HepG2 (cell line): ENCODE results near the gene MSMP. TPM values are rescaled to one million over a fixed set of nuclear protein-coding genes. Genes with fewer than 3 reads are reported as not detected.

ENCODE experiments used
- CEBPG ChIP-seq: IDR thresholded peaks from 2 replicates; pipeline ENCODE4 v1.6.1; 2016
- HDAC2 ChIP-seq: sonication (generic); formaldehyde crosslinking; IDR thresholded peaks from 2 replicates; pipeline ENCODE4 v1.4.0; 2020; ENCODE audit warnings: missing genetic modification reagents
- HOXA3 ChIP-seq: sonication (generic); formaldehyde crosslinking; IDR thresholded peaks from 2 replicates; pipeline ENCODE4 v1.5.0; 2020; ENCODE audit warnings: missing genetic modification reagents
- JARID2 ChIP-seq: sonication (generic); formaldehyde crosslinking; IDR thresholded peaks from 2 replicates; pipeline ENCODE4 v1.8.1; 2023; ENCODE audit warnings: missing genetic modification reagents, inconsistent platforms; ENCODE audit not compliant: insufficient replicate concordance
- RNF2 ChIP-seq: fragments of 450-650 bp; conservative IDR thresholded peaks from 2 replicates; pipeline ENCODE4 v1.6.1; 2016; ENCODE audit warnings: low read depth
- SOX6 ChIP-seq, 2 experiments: fragments of 450-650 bp in 1 of 2; sonication (generic) in 1 of 2; formaldehyde crosslinking in 1 of 2; IDR thresholded peaks; 2 replicates each; pipeline versions ENCODE4 v1.4.0 to v1.6.1; 2017 to 2020; ENCODE audit warnings: antibody characterized with exemption in 1 of 2, mild to moderate bottlenecking in 1 of 2, missing genetic modification reagents in 1 of 2
- ZBTB7B ChIP-seq: sonication (generic); formaldehyde crosslinking; IDR thresholded peaks from 2 replicates; pipeline ENCODE4 v1.4.0; 2020; ENCODE audit warnings: missing genetic modification reagents
- ZNF205 ChIP-seq: IDR thresholded peaks from 2 replicates; pipeline ENCODE4 v1.6.1; 2018; ENCODE audit warnings: missing biosample characterization, missing genetic modification reagents
- ZNF33B ChIP-seq: sonication (generic); formaldehyde crosslinking; IDR thresholded peaks from 2 replicates; pipeline ENCODE4 v1.5.1; 2020; ENCODE audit warnings: mild to moderate bottlenecking, missing genetic modification reagents
- ZNF776 ChIP-seq: sonication (generic); formaldehyde crosslinking; IDR thresholded peaks from 2 replicates; pipeline ENCODE4 v1.4.0; 2020; ENCODE audit warnings: mild to moderate bottlenecking, missing genetic modification reagents
- ZNF781 ChIP-seq: sonication (generic); formaldehyde crosslinking; IDR thresholded peaks from 2 replicates; pipeline ENCODE4 v1.5.1; 2020; ENCODE audit warnings: borderline replicate concordance, mild to moderate bottlenecking, missing genetic modification reagents; ENCODE audit errors: not compliant biosample characterization
- ZNF883 ChIP-seq: sonication (generic); formaldehyde crosslinking; IDR thresholded peaks from 2 replicates; pipeline ENCODE4 v1.5.1; 2020; ENCODE audit warnings: mild to moderate bottlenecking, missing genetic modification reagents; ENCODE audit errors: not compliant biosample characterization
- ZSCAN22 ChIP-seq: sonication (generic); formaldehyde crosslinking; IDR thresholded peaks from 2 replicates; pipeline ENCODE4 v1.4.0; 2020; ENCODE audit warnings: mild to moderate bottlenecking, missing genetic modification reagents
- polyA plus RNA-seq, 8 experiments: library from polyadenylated mRNA; depleted of rRNA in 3 of 8; stranded (reverse) in 7 of 8; unstranded in 1 of 8; fragments of >200 nt; fragmentation: Illumina TruSeq in 4 of 8; extraction: Trizol in 4 of 8; gene quantifications; 2 replicates each; pipeline versions ENCODE4 v1.2.1 to v1.2.3, GENCODE V29; 2011 to 2016; ENCODE audit warnings: low read depth in 4 of 8, missing spikeins in 1 of 8, mixed read lengths in 1 of 8; ENCODE audit not compliant: insufficient read depth in 1 of 8
- total RNA-seq, 5 experiments: library from RNA; depleted of rRNA; stranded (reverse); fragments of >200 nt; fragmentation: Illumina TruSeq; extraction: Trizol; gene quantifications; 2 replicates each; pipeline ENCODE4 v1.2.3, GENCODE V29; 2016; ENCODE audit warnings: low read depth in 1 of 5
- TF ChIP-seq, protein P1 (sequence below): IDR thresholded peaks from 2 replicates; pipeline ENCODE4 v1.6.1; 2016; ENCODE audit warnings: low read depth, control low read depth
- TF ChIP-seq, protein P2 (sequence below): sonication (generic); formaldehyde crosslinking; IDR thresholded peaks from 2 replicates; pipeline ENCODE4 v1.4.0; 2020; ENCODE audit warnings: missing genetic modification reagents, borderline replicate concordance
- TF ChIP-seq, protein P3 (sequence below): sonication (generic); formaldehyde crosslinking; IDR thresholded peaks from 2 replicates; pipeline ENCODE4 v1.5.0; 2020; ENCODE audit warnings: missing genetic modification reagents
- TF ChIP-seq, protein P4 (sequence below): sonication (generic); formaldehyde crosslinking; IDR thresholded peaks from 2 replicates; pipeline ENCODE4 v1.4.0; 2020; ENCODE audit warnings: mild to moderate bottlenecking, low read depth, missing genetic modification reagents
- TF ChIP-seq, protein P5 (sequence below): sonication (generic); formaldehyde crosslinking; IDR thresholded peaks from 2 replicates; pipeline ENCODE4 v1.5.1; 2020; ENCODE audit warnings: missing genetic modification reagents, mild to moderate bottlenecking, borderline replicate concordance
- TF ChIP-seq, protein P6 (sequence below): sonication (generic); formaldehyde crosslinking; IDR thresholded peaks from 2 replicates; pipeline ENCODE4 v1.5.1; 2020; ENCODE audit warnings: mild to moderate bottlenecking, missing genetic modification reagents, borderline replicate concordance

Gene MSMP
- total and polyA plus RNA-seq, 2 of the 13 experiments (the other 11 are each of a cell fraction or from before 2014, with no cell fraction given) = 0.24 to 0.46 TPM

DNA sequence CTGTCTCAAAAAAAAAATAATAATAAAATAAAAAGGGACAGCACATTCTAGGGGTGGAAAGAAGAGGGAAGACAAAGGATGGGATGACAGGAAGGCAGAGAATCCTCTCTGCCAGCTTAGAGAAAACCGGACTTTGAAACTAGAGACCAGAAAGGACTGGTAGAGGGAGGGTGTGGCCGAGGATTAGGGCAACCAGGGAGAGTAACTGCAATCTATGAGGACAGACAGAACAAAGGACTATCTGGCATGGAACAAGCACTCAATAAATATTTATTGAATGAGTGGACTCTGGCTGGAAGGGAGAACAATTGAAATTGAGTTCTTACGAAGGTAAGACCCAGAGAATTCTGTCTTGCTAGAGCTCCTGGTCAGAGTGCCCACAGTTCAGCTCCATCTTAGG is 7.5 kb downstream of the MSMP start (continued):
- TF ChIP-seq ZNF205 (CRISPR knock-in tag) (no peak), HDAC2 (peak; percentile 44; the same call in 1 of the 2 replicates), RNF2 (no peak), ZNF883 (no peak), HOXA3 (CRISPR knock-in tag) (no peak), ZNF781 (CRISPR knock-in tag) (no peak), ZSCAN22 (no peak), JARID2 (CRISPR knock-in tag) (no peak), ZBTB7B (no peak), CEBPG (no peak), ZNF776 (CRISPR knock-in tag) (no peak), SOX6 (IDR thresholded peaks at IDR 0.05) (no peak), SOX6 (CRISPR knock-in tag; IDR thresholded peaks at IDR 0.05) (peak; percentile 85; the same call in 1 of the 2 replicates), ZNF33B (CRISPR knock-in tag) (no peak)
- TF ChIP-seq, protein P1, sequence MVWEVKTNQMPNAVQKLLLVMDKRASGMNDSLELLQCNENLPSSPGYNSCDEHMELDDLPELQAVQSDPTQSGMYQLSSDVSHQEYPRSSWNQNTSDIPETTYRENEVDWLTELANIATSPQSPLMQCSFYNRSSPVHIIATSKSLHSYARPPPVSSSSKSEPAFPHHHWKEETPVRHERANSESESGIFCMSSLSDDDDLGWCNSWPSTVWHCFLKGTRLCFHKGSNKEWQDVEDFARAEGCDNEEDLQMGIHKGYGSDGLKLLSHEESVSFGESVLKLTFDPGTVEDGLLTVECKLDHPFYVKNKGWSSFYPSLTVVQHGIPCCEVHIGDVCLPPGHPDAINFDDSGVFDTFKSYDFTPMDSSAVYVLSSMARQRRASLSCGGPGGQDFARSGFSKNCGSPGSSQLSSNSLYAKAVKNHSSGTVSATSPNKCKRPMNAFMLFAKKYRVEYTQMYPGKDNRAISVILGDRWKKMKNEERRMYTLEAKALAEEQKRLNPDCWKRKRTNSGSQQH (CRISPR knock-in tag) = no peak
- TF ChIP-seq, protein P2, sequence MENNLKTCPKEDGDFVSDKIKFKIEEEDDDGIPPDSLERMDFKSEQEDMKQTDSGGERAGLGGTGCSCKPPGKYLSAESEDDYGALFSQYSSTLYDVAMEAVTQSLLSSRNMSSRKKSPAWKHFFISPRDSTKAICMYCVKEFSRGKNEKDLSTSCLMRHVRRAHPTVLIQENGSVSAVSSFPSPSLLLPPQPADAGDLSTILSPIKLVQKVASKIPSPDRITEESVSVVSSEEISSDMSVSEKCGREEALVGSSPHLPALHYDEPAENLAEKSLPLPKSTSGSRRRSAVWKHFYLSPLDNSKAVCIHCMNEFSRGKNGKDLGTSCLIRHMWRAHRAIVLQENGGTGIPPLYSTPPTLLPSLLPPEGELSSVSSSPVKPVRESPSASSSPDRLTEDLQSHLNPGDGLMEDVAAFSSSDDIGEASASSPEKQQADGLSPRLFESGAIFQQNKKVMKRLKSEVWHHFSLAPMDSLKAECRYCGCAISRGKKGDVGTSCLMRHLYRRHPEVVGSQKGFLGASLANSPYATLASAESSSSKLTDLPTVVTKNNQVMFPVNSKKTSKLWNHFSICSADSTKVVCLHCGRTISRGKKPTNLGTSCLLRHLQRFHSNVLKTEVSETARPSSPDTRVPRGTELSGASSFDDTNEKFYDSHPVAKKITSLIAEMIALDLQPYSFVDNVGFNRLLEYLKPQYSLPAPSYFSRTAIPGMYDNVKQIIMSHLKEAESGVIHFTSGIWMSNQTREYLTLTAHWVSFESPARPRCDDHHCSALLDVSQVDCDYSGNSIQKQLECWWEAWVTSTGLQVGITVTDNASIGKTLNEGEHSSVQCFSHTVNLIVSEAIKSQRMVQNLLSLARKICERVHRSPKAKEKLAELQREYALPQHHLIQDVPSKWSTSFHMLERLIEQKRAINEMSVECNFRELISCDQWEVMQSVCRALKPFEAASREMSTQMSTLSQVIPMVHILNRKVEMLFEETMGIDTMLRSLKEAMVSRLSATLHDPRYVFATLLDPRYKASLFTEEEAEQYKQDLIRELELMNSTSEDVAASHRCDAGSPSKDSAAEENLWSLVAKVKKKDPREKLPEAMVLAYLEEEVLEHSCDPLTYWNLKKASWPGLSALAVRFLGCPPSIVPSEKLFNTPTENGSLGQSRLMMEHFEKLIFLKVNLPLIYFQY = no peak
- TF ChIP-seq, protein P3, sequence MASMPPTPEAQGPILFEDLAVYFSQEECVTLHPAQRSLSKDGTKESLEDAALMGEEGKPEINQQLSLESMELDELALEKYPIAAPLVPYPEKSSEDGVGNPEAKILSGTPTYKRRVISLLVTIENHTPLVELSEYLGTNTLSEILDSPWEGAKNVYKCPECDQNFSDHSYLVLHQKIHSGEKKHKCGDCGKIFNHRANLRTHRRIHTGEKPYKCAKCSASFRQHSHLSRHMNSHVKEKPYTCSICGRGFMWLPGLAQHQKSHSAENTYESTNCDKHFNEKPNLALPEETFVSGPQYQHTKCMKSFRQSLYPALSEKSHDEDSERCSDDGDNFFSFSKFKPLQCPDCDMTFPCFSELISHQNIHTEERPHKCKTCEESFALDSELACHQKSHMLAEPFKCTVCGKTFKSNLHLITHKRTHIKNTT (CRISPR knock-in tag) = no peak
- TF ChIP-seq, protein P4, sequence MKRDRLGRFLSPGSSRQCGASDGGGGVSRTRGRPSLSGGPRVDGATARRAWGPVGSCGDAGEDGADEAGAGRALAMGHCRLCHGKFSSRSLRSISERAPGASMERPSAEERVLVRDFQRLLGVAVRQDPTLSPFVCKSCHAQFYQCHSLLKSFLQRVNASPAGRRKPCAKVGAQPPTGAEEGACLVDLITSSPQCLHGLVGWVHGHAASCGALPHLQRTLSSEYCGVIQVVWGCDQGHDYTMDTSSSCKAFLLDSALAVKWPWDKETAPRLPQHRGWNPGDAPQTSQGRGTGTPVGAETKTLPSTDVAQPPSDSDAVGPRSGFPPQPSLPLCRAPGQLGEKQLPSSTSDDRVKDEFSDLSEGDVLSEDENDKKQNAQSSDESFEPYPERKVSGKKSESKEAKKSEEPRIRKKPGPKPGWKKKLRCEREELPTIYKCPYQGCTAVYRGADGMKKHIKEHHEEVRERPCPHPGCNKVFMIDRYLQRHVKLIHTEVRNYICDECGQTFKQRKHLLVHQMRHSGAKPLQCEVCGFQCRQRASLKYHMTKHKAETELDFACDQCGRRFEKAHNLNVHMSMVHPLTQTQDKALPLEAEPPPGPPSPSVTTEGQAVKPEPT (CRISPR knock-in tag) = no peak
- TF ChIP-seq, protein P5, sequence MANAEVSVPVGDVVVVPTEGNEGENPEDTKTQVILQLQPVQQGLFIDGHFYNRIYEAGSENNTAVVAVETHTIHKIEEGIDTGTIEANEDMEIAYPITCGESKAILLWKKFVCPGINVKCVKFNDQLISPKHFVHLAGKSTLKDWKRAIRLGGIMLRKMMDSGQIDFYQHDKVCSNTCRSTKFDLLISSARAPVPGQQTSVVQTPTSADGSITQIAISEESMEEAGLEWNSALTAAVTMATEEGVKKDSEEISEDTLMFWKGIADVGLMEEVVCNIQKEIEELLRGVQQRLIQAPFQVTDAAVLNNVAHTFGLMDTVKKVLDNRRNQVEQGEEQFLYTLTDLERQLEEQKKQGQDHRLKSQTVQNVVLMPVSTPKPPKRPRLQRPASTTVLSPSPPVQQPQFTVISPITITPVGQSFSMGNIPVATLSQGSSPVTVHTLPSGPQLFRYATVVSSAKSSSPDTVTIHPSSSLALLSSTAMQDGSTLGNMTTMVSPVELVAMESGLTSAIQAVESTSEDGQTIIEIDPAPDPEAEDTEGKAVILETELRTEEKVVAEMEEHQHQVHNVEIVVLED (CRISPR knock-in tag) = no peak
- TF ChIP-seq, protein P6, sequence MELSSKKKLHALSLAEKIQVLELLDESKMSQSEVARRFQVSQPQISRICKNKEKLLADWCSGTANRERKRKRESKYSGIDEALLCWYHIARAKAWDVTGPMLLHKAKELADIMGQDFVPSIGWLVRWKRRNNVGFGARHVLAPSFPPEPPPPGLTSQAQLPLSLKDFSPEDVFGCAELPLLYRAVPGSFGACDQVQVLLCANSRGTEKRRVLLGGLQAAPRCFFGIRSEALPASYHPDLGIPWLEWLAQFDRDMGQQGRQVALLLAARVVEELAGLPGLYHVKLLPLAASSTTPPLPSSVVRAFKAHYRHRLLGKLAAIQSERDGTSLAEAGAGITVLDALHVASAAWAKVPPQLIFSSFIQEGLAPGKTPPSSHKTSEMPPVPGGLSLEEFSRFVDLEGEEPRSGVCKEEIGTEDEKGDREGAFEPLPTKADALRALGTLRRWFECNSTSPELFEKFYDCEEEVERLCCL (CRISPR knock-in tag) = no peak
